Renal cortex interstitium (tissue), 11 donors: ENCODE results near the gene SFT2D3. TPM values are rescaled to one million over a fixed set of nuclear protein-coding genes. Genes with fewer than 3 reads are reported as not detected.

Experiments used
- DNase-seq, 11 donors: peaks; one replicate each; pipeline ENCODE4 v3.0.0-alpha.2; 2013; ENCODE audit warnings: low read depth in 9 of 11, low spot score in 4 of 11; ENCODE audit errors: extremely low read depth in 1 of 11
- polyA plus RNA-seq, 3 donors: library from polyadenylated mRNA; unstranded; fragments of 120-200 nt; gene quantifications; one replicate each; pipeline ENCODE4 v1.2.1, GENCODE V29; 2013; ENCODE audit not compliant: insufficient read length in 3 of 3

Gene SFT2D3
- polyA plus RNA-seq, 3 donors, result not detected

- DNase-seq, result peak in 1 of 11 donors; percentile 20
Observed at GRCh38 chr2:127675331-127676261, 25.7 kb upstream of the SFT2D3 start, which contains the start of gene LIMS2. Gene LIMS2, minus strand, starts transcription at chr2:127675530. Its CDS starts 506 bp downstream, at chr2:127675024.

- no peak for DNase-seq
Observed at GRCh38 chr2:127676906-127677305, 24.4 kb upstream of the SFT2D3 start.

- no peak for DNase-seq
Observed at GRCh38 chr2:127678531-127678930, 22.8 kb upstream of the SFT2D3 start.

DNA sequence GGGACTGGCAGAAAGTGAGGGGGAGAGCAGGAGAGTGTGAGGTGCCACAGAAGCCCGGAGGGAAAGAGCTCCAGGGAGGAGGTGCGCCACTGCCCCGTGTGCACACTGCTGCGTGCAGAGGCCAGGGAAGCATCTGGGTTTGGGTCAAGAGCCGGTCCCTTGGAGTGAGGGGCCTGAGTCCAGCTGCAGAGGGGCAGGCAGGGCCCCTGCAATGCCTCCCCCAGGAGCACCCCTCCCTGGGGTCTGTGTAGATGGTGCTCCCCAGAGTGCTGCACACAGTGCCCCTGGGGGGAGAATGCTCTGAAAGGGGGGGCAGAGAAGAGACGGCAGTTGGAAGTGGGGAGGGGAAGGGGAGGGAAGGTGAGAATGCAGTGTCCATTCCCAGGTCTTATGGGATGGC is 22.3 kb upstream of the SFT2D3 start:
- DNase-seq, result no peak

DNA sequence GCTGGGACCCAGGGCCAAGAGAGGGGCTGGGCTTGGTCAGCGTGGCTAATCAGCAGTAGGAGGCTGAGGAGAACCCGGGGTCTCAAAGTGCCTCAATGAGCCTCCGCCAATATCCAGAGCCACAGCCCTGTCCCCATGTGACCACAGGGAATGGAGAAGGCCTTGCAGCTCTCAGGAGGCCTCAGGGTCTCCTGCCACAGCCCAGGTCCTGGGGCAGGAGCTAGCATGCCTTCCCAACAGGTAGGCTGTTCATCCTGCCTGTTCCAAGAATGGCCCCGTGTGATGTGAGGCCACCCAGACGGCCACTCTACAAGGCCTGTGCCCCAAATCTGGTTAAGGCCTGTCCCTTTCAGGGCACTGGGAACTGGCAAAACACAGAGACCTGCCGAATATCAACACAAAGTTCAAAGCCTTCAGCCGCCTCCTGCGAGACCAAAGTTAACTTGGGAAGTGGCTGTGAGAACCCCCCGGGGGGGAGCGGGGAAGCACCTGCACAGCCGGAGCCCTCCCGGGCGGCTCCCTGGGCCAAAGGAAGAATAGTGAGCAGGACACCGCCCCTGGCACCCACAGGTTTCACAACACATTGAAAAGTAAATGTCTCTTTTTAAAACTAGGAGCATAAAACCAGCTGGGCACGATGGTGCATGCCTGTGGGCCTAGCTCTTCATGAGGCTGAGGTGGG is 21.5 kb upstream of the SFT2D3 start:
- DNase-seq, result no peak

DNA sequence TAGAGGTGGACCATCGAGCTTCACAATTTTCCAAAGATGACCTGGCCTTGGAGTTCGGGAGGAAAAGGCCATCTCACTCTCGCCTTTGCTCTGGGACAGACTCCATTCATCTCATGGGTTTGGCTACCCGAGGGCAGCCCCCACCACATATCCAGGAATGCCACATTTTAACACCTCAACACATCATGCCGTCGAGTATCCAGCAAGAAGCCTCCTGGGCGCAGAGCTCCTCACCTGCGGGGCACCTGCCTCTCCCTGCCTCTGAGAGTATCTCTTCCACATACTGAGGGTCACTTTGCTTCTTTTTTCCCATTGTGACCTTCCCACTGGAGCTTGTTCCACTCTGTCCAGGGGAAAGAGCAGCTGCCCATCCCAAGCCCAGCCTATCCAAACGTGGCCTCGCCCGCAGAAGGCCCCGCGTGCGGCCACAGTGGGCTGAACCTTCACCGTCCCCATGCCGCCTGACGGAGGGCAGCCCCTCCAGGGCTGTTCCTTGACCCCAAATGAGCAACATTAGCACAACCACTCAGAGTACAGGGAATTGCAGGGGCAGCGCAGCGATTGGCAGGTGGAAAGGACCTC is 20.5 kb upstream of the SFT2D3 start:
- DNase-seq, result no peak

DNA sequence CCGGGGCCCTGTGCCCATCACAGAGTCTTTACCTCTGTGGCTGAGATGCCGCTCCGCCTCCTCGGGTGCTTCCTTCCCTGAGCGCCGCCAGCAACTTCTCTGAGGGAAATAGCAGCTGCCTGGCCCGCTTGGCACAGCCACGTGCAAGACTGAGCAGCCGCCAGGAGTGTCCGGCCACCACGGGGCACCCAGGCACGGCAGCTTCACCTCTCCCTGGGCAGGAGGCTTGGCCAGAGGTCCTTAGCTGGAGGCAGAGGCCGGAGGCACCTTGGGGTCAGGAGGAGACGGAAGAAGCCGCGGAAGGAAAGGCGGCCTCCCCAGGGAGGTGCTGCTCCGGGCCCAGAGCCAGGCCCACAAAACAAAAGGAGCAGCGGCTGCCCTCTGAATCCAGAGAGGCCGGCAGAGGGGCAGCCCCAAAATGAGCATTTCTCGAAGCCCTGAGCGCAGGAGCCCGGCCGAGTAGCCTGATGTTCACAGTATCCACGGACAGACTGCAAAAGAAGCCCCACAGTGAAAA is 20.0 kb upstream of the SFT2D3 start:
- DNase-seq, result no peak

DNA sequence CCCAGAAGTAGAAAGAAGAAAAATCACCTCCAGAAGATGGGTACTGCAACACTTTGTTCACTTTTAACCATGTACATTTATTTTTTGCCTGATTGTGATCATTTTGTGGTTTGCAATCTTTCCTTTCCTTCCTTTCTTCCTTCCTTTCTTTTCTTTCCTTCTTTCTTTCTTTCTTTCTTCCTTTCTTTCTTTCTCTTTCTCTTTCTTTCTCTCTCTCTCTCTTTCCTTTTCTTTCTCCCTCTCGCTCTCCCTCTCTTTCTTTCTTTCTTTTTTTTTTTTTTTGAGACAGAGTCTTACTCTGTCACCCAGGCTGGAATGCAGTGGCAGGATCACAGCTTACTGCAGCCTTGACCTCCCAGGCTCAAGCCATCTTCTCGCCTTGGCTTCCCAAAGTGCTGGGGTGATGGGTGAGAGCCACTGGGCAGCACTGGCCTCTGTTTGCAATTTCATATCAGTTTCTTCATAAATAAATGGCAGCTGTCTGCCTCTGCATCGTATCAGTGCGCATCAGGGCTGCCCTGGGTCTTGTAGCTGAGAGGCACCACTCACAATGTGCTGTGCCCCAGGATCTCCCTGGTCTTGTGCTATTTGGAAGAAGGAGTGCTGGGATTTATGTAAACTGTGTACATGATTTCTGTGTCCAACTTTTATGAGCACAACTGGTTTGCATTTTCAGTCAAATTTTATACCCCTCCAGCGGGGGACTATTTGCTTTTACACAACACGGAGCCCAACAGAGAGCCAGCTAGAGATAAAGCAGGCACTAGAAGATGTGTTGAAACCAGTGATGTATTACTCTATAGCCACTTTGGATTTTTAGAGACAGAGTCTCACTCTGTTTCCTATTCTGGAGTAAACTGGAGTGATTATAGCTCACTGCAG is 19.1 kb upstream of the SFT2D3 start:
- DNase-seq, result no peak

DNA sequence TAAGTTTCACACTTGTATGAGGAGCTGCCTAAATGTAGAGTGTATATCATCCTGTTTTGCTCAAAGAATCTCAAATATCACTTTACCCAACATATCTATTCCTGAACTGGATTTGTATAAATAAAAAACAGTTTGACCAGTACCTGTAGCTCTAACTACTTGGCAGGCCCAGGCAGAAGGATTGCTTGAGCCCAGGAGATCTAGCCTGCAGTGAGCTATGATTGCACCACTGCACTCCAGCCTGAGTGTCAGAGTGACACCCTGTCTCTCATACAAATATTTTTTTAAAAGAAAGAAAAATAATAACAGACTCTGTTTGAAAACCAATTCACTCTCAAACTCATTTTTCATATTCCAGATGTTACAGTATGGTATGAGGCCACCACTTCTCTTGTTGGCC is 18.2 kb upstream of the SFT2D3 start:
- DNase-seq, result no peak

DNA sequence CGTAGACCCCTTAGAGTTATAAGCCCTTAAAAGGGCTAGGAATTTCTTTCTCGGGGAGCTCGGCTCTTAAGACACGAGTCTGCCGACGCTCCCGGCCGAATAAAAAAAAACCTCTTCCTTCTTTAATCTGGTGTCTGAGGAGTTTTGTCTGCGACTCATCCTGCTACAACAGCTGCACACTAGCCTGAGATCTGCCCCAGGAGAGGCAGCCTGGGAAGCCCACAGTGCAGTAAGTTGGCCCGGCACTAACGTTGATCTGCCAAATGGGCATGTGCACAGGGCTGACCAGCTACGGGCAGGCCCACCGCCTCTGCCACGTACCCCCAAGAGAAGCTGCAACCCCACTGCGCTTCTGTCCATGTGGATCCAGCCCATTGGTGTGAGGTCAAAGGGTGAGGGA is 17.5 kb upstream of the SFT2D3 start:
- DNase-seq, result no peak

- no peak for DNase-seq
Observed at GRCh38 chr2:127685410-127686080, 15.8 kb upstream of the SFT2D3 start.

DNA sequence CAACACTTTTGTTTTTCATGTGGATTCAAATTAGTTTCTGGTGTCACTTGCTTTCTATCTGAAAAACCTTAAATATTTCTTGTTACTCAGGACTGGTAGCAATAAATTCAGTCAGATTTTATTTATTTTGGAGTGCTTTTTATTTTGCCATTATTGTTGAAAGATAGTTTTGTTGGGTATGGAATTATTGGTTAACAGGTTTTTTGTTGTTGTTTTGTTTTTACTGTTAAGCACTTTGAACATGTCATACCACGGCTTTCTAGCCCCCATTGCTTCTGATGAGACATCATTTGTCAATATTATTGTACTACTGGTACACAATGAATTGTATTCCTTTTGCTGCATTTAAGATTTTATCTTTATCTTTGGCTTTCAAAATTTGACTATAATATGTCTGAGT is 12.9 kb upstream of the SFT2D3 start:
- no peak for DNase-seq

- DNase-seq, result no peak
Observed at GRCh38 chr2:127690696-127691095, 10.6 kb upstream of the SFT2D3 start.

DNA sequence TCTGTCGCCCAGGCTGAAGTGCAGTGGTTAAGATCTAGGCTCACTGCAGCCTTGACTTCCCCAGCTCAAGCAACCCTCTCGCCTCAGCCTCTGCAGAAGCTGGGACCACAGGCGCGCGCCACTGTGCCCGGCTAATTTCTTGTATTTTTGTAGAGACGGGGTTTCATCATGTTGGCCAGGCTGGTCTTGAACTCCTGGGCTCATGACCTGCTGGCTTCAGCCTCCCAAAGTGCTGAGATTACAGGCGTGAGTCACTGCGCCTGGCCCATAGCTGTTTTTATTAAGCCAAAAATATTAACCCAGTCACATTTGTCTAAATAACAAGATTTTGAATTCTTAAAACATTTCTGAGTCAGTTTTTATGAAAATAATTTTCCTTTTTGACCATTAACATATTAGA is 6.3 kb upstream of the SFT2D3 start:
- DNase-seq, result no peak

DNA sequence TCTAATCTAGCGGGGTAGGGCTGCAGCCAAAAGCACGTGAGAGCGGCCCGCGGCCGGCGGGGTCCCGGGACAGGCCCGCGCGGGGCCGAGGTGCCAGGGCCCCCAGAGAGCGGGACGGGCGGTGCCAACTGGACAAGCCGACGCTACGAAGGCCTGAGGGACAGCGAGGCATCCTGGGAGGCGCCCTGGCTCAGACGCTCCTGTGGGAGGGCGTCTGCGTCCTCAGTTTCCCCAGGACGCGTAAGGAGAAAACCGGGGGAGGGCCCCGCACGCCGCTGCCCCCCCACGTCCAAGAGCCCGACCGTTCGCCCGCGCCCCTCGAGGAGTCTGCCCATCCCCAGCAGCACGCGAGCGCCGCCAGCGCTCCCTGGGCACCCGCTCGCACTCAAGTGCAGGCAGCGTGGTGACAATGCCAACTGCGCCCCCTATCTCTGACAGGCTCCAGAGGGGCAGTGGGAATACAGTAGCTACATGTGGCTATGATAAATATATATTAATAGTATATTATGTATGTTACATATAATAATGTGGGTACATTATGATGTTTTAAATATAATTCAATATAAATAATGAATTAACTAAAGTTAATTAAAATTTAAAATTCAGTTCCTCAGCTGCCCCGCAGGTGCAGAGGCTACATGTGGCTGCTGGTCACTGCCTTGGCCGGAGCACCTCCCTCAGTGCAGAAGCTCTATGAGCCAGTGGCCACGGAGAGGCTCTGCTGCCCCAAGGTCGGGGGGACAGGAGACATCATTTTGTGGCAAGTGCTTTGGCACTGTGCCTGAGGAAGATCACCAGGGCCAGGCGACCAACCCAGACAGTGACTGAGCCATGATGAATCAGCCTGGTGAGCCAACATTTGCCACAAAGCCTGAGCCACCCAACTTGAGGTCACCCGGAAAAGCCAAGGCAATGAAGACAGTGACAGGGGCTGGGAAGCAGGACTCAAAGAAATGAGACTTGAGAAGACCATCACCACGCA is 5.5 kb upstream of the SFT2D3 start:
- DNase-seq, result peak in 5 of 11 donors; percentile 20 to 64 (median 53)

DNA sequence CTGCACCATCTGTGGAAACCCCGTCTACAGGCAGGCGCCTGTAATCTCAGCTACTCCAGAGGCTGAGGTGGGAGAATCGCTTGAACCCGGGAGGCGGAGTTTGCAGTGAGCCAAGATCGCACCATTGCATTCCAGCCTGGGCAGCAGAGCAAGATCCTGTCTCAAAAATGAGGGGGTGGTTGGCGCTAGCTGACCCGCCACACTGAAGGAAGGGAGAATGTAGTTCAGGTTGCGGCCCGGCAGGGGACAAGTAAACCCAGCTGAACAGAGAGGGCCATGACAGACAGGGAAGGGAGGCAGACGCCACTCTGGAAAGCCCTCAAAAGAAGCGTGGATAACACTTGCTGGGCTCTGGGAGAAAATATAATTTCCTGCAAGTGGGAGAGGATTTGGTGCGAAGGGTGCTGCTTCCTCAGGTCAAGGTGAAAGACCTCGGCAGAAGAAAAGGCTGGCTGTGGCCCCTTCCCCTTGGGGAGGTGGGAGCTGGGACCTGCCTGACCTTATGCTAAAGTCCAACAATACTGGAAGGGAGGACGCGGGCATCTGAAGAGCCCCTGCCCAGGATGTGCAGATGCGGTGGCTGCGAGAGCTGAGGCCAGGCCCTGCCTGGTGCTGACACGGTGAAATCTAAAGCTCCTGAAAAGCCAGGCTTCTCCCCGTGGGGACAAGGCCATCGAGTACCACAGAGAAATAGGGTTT is 3.7 kb upstream of the SFT2D3 start:
- no peak for DNase-seq
